Progenitor cell of endocrine pancreas (in vitro differentiated cells): ENCODE data around the gene KLF15. TPM values are rescaled to one million over a fixed set of nuclear protein-coding genes. Genes with fewer than 3 reads are reported as not detected.

Experiments
- DNase-seq: peaks from one replicate; pipeline ENCODE4 v3.0.0; 2021; ENCODE audit warnings: low spot score; ENCODE audit not compliant: unreplicated experiment
- H3K27ac Mint-ChIP-seq: 2 replicates; pipeline ENCODE4 v1.8.0; 2021; ENCODE audit warnings: mild to moderate bottlenecking, moderate library complexity, mixed read lengths
- H3K27me3 Mint-ChIP-seq: 2 replicates; pipeline ENCODE4 v1.8.0; 2021; ENCODE audit warnings: mixed read lengths
- H3K36me3 Mint-ChIP-seq: 2 replicates; pipeline ENCODE4 v1.8.0; 2022; ENCODE audit warnings: mixed read lengths; ENCODE audit not compliant: insufficient read depth
- H3K4me1 Mint-ChIP-seq: 2 replicates; pipeline ENCODE4 v1.8.0; 2021; ENCODE audit warnings: low read depth, mixed read lengths
- H3K4me3 Mint-ChIP-seq: 2 replicates; pipeline ENCODE4 v1.8.0; 2021; ENCODE audit warnings: low read depth, mild to moderate bottlenecking, moderate library complexity, mixed read lengths
- H3K9me3 Mint-ChIP-seq: 2 replicates; pipeline ENCODE4 v1.8.0; 2021; ENCODE audit warnings: low read depth, mixed read lengths
- total RNA-seq: library from RNA; stranded (reverse); gene quantifications from 2 replicates; pipeline ENCODE4 v1.2.1, GENCODE V29; 2021
- TF ChIP-seq, protein P1 (sequence below): fragments of 200-600 bp; sonication (generic); IDR thresholded peaks from one replicate; pipeline ENCODE4 v1.5.0; 2021; ENCODE audit warnings: antibody characterized with exemption, mild to moderate bottlenecking; ENCODE audit not compliant: unreplicated experiment

The KLF15 gene
- total RNA-seq, 1 donor from 2014 or later = 17.7 TPM

DNA sequence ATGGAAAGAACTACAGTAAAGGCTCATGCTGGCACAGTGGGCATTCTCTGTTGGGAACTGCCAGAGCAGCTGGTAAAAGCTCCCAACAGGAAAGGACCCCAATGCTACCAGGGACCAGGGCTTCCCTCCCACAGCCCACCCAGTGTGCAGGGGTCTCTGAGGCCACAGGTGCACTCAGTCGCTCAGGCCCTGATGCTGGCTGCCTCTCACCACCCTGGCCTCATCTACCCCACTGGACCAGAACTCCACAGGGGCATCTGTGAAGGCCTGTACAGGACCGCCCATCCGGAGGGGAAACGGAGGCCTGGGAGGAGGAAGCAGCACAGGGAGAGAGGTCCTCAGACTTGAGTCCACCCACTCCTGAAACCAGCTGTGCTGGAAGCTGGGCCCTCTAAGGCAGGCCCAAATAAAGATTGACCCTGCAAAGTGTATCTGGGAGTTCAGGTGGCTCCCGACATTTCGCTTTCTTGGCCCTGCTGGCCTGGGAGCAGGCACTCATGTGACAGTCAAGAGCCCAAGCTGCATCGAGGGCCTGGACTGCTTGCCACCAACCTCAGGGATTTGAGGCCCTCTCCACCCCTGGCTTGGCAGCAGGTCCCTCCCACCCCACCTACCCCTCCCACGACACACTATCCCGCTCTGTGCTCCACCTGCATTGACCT lies 12.7 kb downstream of the KLF15 start:
- Mint-ChIP-seq H3K4me1 (peaks cover 10% of the 10 kb centered on the region), H3K4me3 (no peak overlapping the region), H3K27ac (no peak overlapping the region), H3K36me3 (no peaks in the 10 kb centered on the region), H3K9me3 (no peaks in the 10 kb centered on the region), H3K27me3 (no peaks in the 10 kb centered on the region)
- TF ChIP-seq, protein P1, sequence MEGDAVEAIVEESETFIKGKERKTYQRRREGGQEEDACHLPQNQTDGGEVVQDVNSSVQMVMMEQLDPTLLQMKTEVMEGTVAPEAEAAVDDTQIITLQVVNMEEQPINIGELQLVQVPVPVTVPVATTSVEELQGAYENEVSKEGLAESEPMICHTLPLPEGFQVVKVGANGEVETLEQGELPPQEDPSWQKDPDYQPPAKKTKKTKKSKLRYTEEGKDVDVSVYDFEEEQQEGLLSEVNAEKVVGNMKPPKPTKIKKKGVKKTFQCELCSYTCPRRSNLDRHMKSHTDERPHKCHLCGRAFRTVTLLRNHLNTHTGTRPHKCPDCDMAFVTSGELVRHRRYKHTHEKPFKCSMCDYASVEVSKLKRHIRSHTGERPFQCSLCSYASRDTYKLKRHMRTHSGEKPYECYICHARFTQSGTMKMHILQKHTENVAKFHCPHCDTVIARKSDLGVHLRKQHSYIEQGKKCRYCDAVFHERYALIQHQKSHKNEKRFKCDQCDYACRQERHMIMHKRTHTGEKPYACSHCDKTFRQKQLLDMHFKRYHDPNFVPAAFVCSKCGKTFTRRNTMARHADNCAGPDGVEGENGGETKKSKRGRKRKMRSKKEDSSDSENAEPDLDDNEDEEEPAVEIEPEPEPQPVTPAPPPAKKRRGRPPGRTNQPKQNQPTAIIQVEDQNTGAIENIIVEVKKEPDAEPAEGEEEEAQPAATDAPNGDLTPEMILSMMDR = no peak
- peak; percentile 3 for DNase-seq

DNA sequence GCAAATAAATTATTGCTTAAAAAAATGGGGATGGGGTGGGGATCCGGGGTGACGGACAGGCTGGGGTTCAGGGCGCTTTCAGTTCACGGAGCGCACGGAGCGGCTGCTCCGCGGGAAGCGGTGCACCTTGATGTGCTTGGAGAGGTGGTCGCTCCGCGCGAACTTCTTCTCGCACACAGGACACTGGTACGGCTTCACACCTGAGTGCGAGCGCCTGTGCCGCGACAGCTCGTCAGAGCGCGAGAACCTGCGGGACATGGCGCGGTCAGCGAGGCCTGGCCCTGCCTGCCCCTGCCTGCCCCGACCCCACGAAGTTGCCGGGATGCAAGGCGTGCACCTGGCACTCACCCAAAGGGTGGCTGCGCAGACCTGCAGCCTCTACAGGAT lies 13.6 kb downstream of the KLF15 start:
- H3K27me3 Mint-ChIP-seq = no peaks in the 10 kb centered on the region
- DNase-seq = no peak
- peaks cover 10% of the 10 kb centered on the region for H3K4me1 Mint-ChIP-seq
- no peaks in the 10 kb centered on the region for H3K36me3 Mint-ChIP-seq
- no peaks in the 10 kb centered on the region for H3K9me3 Mint-ChIP-seq
- TF ChIP-seq, protein P1 = no peak
- H3K27ac Mint-ChIP-seq = no peak overlapping the region
- H3K4me3 Mint-ChIP-seq = no peak overlapping the region

DNA sequence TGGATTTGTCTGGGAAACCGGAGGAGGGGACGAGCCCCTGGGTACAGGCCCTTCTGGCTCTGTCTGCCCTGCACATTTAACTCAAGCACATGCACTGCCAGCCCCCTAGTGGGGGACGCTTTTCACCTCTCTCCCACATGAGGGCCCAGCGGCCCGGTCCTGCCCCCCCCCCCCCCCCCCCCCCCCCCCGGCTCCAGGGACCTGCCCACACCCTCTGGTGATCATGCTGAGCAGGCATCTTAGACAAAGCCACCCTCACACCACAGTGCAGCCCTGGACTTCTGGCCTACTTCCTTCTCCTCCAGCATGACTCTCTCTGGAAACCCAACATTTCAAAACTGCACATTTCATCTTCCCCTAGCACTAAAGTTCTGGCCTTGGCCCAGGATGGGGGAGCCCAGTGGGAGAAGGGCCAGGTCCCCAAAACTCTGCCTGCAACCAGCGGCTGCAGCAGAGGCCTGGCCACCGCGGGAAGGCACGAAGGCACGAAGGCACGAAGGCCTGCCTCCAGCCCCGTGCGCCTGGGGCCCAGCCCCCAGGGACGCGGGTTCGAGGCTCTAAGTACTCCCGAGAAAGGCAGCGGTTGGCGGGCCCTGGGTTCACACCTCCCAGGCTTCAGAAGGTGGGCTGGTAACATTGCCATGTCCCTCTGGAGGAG lies 14.1 kb downstream of the KLF15 start:
- no peak for DNase-seq
- H3K27me3 Mint-ChIP-seq = no peaks in the 10 kb centered on the region
- no peaks in the 10 kb centered on the region for H3K36me3 Mint-ChIP-seq
- TF ChIP-seq, protein P1 = peak; percentile 17
- H3K4me3 Mint-ChIP-seq = no peak overlapping the region
- no peaks in the 10 kb centered on the region for H3K9me3 Mint-ChIP-seq
- no peak overlapping the region for H3K27ac Mint-ChIP-seq
- H3K4me1 Mint-ChIP-seq = peaks cover 10% of the 10 kb centered on the region

DNA sequence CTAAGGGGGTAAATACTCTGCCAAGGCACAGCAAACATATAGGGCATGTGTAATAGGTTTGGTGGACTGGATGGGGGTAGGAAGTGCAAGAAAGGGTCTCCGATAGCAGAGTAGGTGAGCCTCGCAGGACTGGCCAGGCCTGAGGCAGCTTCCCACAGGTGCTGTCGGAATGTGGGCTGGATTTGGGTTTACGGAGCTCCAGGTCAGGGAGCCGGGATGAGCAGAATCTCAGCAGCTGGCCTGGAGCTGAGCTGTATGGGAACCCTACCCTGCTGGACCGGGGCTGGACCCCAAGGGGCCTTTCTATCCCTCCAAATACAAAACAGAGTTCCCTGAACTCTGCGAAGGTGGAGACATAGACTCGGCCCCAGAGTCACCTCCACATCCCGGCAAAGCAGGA lies 15.0 kb downstream of the KLF15 start:
- DNase-seq = no peak

DNA sequence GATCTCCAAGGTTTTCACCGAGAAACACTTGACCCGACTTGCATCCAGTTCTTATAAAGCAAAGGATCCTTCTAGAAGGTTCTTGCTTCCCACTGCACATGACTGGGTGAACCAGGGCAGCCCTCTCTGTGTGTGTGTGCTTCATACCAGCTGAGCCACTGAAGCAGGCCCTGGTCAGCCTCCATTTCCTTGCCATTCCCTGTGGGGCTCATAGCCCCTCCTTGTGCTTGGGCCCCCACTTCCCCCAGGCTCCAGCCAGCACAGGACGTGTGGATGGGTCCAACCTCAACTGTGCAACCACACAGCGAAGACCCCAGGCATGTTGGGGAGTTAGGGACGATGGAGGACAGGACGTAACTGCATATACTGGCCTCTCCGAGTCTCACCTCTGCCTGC lies 15.5 kb downstream of the KLF15 start:
- H3K27ac Mint-ChIP-seq = peak overlapping the region; percentile 73
- peaks cover 10% of the 10 kb centered on the region for H3K4me1 Mint-ChIP-seq
- no peaks in the 10 kb centered on the region for H3K9me3 Mint-ChIP-seq
- H3K27me3 Mint-ChIP-seq = no peaks in the 10 kb centered on the region
- no peak overlapping the region for H3K4me3 Mint-ChIP-seq
- no peak for DNase-seq
- TF ChIP-seq, protein P1 = no peak
- H3K36me3 Mint-ChIP-seq = no peaks in the 10 kb centered on the region

More for the DNA sequence above, 15.0 kb downstream of the KLF15 start:
- no peak overlapping the region for H3K4me3 Mint-ChIP-seq
- H3K27ac Mint-ChIP-seq = no peak overlapping the region
- H3K36me3 Mint-ChIP-seq = no peaks in the 10 kb centered on the region
- H3K9me3 Mint-ChIP-seq = no peaks in the 10 kb centered on the region
- peaks cover 10% of the 10 kb centered on the region for H3K4me1 Mint-ChIP-seq
- TF ChIP-seq, protein P1 = no peak
- H3K27me3 Mint-ChIP-seq = no peaks in the 10 kb centered on the region
